Measurements from ENCODE around the gene CCDC88A. TPM values are rescaled to one million over a fixed set of nuclear protein-coding genes. Genes with fewer than 3 reads are reported as not detected.
"Not testable (repeated sequence)": the region's sequence is repeated elsewhere in the genome, so short reads cannot be mapped to it uniquely, and the experiment has no call there.

CCDC88A gene
- polyA plus RNA-seq, 1 donor from 2014 or later, result 4.8 TPM

DNA sequence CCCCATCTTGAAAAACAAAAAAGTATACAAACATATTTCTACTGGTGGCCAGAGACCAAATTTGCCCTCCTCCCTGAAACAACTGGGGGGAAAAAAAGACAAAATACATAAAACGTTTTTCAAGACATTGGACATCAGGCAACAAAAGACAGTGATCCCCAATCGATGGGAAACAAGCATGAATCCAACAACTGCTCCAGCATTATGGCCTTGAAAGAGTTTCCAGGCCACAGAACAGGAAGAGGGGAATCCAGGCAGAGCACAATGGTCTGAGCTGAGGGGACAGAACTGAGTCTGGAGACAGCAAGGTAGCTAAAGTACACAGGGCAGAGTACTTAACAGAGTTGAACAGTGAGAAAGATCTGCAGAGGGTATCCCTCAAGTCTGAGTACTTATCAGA lies 4.4 kb downstream of the CCDC88A start:
- Mint-ChIP-seq H3K9me3 (no peaks in the 10 kb centered on the region), H3K4me1 (peaks cover 11 to 26% (median 20%) of the 10 kb centered on the region in 3 donors), H3K4me3 (no peak overlapping the region), H3K27ac (peak overlapping the region in 1 of 3 donors; percentile 69), H3K36me3 (peaks cover 5% of the 10 kb centered on the region), H3K27me3 (no peaks in the 10 kb centered on the region)

DNA sequence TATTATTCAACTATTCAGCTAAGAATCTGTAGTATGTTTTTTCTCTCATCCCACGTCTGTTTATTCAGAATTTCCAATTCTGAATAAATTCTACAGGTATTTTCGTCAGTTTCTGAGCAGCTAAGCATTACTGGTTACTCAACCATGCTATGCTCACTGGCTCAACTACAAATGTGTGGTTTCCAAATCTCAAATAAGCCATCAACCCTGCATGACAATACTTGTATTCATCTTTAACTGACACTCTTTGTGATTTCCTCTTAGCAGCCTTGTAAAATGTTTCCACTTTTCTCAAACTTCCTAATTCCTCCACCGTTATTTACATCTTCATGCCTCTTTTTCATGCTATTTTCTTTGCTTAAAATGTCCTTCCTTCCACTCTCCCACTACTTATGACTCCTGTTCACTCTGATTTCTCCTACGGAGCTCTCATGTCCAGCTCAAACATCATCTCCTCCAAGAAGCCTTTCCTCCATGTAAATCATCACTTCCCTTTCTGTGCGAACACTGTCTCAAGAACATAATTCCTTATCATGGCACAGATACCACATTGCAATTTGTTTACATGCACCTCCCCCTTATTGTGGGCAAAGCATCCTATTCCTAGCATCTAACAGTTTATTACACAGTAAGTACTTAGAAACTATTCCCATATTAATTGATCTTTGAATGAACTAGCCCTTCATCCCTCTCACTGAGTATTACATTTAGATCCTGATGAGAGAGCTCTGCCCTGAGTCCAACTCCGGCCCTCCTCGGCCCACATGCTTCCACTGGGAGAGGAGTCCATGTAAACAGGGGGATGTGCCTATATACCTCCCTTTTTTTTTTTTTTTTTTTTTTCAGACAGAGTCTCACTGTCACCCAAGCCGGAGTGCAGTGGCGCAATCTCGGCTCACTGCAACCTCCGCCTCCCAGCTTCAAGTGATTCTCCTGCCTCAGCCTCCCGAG lies 10.5 kb downstream of the CCDC88A start:
- H3K4me1 Mint-ChIP-seq, result peaks cover 3 to 12% (median 7%) of the 10 kb centered on the region in 3 donors
- peak overlapping the region in 1 of 4 donors; percentile 1 for H3K4me3 Mint-ChIP-seq
- H3K36me3 Mint-ChIP-seq, result peaks cover 9% of the 10 kb centered on the region
- H3K27ac Mint-ChIP-seq, result no peak overlapping the region
- no peaks in the 10 kb centered on the region for H3K27me3 Mint-ChIP-seq
- H3K9me3 Mint-ChIP-seq, result no peaks in the 10 kb centered on the region

- Mint-ChIP-seq H3K36me3 (peaks cover 9% of the 10 kb centered on the region), H3K4me3 (no peak overlapping the region), H3K4me1 (peaks cover 3 to 12% (median 7%) of the 10 kb centered on the region in 3 donors), H3K27me3 (no peaks in the 10 kb centered on the region), H3K9me3 (no peaks in the 10 kb centered on the region), H3K27ac (peak overlapping the region in 1 of 3 donors; percentile 17)
Observed at GRCh38 chr2:55408098-55408882, 11.4 kb downstream of the CCDC88A start.

GRCh38 chr2:55405116-55405515 lies 14.5 kb downstream of the CCDC88A start:
- peaks cover 3 to 12% (median 7%) of the 10 kb centered on the region in 3 donors for H3K4me1 Mint-ChIP-seq
- H3K27me3 Mint-ChIP-seq, result no peaks in the 10 kb centered on the region
- no peak overlapping the region for H3K4me3 Mint-ChIP-seq
- H3K9me3 Mint-ChIP-seq, result no peaks in the 10 kb centered on the region
- H3K36me3 Mint-ChIP-seq, result peaks cover 4% of the 10 kb centered on the region
- H3K27ac Mint-ChIP-seq, result no peak overlapping the region

DNA sequence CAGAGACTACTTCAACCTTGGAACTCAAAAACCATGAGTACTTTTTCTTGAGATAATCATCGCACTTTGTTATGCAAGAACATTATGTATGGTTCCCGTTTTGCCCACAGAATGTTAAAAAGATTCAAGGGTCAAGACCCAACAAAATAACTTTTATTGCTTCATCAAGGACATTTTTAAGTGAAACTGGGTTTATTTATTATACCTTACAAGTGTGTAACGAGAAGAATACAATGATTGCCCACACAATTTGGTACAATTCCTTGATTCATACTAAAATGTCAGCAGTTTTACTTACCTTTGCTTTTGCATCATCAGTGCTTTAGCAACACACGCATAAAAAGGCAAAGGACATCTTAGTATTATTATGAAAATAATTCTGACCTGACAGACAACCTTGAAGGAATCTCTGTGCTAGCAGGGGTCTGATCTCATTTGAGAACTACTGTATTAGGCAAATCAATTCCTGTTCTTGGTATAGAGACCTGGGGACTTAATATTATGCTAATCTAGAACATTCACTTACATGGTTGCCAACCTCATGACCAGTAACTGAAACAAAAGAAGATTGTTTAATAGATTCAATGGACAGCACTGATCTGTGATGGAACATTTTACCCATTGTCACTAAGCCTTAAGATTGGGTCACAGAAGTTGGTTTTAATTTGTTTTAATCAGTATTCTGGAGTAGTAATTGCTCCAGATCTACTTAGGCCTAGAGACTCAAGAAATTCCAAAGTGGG lies 16.2 kb downstream of the CCDC88A start:
- H3K4me1 Mint-ChIP-seq, result peaks cover 0 to 4% (median 0%) of the 10 kb centered on the region in 3 donors
- H3K36me3 Mint-ChIP-seq, result peaks cover 4% of the 10 kb centered on the region
- H3K27me3 Mint-ChIP-seq, result no peaks in the 10 kb centered on the region
- H3K4me3 Mint-ChIP-seq, result no peak overlapping the region
- no peak overlapping the region for H3K27ac Mint-ChIP-seq
- no peaks in the 10 kb centered on the region for H3K9me3 Mint-ChIP-seq

DNA sequence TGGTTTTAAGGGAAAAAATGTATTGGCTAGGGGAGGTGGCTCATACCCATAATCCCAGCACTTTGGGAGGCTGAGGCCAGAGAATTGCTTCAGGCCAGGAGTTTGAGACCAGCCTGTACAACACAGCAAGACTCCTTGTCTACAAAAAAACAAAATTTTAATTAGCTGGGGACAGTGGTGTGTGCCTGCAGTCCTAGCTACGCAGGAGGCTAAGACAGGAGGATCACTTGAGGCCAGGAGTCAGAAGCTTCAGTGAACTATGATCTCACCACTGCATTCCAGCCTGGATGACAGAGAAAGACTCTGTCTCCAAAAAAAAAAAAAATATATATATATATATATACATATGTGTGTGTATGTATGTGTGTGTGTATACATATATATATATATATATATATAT lies 18.5 kb downstream of the CCDC88A start:
- Mint-ChIP-seq H3K4me1 (peaks cover 0 to 4% (median 0%) of the 10 kb centered on the region in 3 donors), H3K27me3 (no peaks in the 10 kb centered on the region), H3K9me3 (no peaks in the 10 kb centered on the region), H3K27ac (no peak overlapping the region), H3K36me3 (peaks cover 4% of the 10 kb centered on the region), H3K4me3 (no peak overlapping the region)

- Mint-ChIP-seq H3K27ac (no peak overlapping the region), H3K4me3 (no peak overlapping the region), H3K36me3 (peaks cover 3% of the 10 kb centered on the region), H3K9me3 (no peaks in the 10 kb centered on the region), H3K27me3 (no peaks in the 10 kb centered on the region), H3K4me1 (peaks cover 0 to 4% (median 0%) of the 10 kb centered on the region in 3 donors)
Observed at GRCh38 chr2:55400332-55400731, 19.3 kb downstream of the CCDC88A start.

- Mint-ChIP-seq H3K4me3 (no peak overlapping the region), H3K4me1 (no peaks in the 10 kb centered on the region), H3K27ac (no peak overlapping the region), H3K27me3 (no peaks in the 10 kb centered on the region), H3K9me3 (no peaks in the 10 kb centered on the region), H3K36me3 (no peaks in the 10 kb centered on the region)
Observed at GRCh38 chr2:55399815-55400214, 19.8 kb downstream of the CCDC88A start.

DNA sequence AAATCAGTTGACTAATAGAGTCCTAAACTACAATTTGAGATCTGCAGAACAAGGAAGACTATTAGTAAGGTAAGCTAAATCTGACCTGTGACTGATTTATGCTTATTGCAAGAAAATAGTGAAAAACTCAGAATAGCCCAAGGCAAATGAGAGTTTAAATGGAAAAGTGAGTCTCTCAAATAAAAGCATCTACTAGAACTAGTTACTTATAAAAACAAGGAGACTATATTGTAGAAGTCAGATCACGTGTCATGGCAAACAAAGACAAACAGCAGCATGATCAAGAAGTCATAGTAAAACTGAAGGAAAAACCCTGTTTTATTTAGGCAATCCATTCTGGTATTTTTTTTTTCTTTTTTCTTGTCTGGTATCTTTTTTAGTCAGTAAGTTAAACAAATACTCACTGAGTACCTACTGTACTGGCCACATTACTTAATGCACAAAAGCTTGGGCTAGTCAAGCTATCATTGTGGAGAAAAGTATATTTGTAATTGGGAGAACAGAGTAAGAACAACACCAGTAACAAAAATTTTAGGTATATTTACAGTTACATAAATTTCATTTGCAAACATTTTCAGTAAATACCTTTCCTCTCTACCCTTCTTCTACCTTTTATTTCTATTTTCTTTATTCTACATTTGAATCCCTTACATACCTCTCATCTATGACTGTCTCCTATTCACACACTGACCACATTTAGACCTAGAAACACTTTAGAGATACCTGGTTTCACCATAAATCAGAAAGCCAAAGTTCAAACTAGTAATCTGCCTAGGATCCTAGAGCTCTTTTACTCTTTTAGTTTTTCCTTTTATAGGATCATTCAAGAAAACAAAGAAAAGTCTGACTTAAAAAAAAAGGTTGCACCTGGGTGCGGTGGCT lies 23.7 kb downstream of the CCDC88A start:
- Mint-ChIP-seq H3K36me3 (no peaks in the 10 kb centered on the region), H3K27ac (no peak overlapping the region), H3K4me1 (no peaks in the 10 kb centered on the region), H3K27me3 (no peaks in the 10 kb centered on the region), H3K9me3 (peaks cover 0 to 6% (median 5%) of the 10 kb centered on the region in 3 donors), H3K4me3 (no peak overlapping the region)

GRCh38 chr2:55391615-55392242 lies 27.9 kb downstream of the CCDC88A start:
- peaks cover 0 to 6% (median 5%) of the 10 kb centered on the region in 3 donors for H3K9me3 Mint-ChIP-seq
- H3K4me1 Mint-ChIP-seq, result peaks cover 0 to 2% (median 0%) of the 10 kb centered on the region in 3 donors
- H3K36me3 Mint-ChIP-seq, result peaks cover 2% of the 10 kb centered on the region
- no peaks in the 10 kb centered on the region for H3K27me3 Mint-ChIP-seq
- H3K4me3 Mint-ChIP-seq, result no peak overlapping the region
- H3K27ac Mint-ChIP-seq, result no peak overlapping the region

DNA sequence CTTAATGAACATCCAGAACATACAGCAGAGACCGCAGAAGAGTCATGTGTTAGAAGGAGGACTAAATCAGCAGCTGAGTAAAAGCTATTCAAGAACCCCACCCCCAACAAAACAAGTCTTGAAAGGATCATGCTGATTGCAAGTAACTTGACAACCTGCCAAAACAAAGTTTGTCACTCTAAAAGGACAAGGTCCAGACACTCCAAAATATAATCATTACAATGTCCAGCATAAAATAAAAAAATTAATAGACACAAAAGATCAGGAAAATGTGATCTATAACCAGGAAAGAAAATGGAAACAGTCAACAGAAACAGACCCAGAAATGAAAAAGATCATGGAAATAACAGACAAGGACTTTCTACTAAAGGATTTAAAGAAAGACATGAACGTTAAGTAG lies 28.5 kb downstream of the CCDC88A start:
- Mint-ChIP-seq H3K4me3 (no peak overlapping the region), H3K36me3 (peaks cover 2% of the 10 kb centered on the region), H3K9me3 (peaks cover 0 to 6% (median 5%) of the 10 kb centered on the region in 3 donors), H3K27me3 (no peaks in the 10 kb centered on the region), H3K27ac (no peak overlapping the region), H3K4me1 (peaks cover 0 to 2% (median 0%) of the 10 kb centered on the region in 3 donors)

DNA sequence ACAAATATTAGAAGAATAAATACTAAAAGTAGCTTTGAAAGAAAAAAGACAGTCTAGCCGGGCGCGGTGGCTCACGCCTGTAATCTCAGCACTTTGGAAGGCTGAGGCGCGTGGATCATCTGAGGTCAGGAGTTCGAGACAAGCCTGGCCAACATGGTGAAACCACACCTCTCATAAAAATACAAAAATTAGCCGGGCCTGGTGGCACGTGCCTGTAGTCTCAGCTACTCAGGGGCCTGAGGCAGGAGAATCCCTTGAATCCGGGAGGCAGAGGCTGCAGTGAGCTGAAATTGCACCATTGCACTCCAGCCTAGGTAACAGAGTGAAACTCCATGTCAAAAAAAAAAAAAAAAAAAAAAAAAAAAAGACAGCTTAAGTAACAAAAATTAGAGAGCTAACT lies 34.1 kb downstream of the CCDC88A start:
- H3K4me3 Mint-ChIP-seq, H3K9me3 Mint-ChIP-seq, H3K36me3 Mint-ChIP-seq, H3K27me3 Mint-ChIP-seq, H3K27ac Mint-ChIP-seq, H3K4me1 Mint-ChIP-seq: not testable (repeated sequence)

GRCh38 chr2:55384786-55385185 lies 34.9 kb downstream of the CCDC88A start:
- Mint-ChIP-seq H3K4me1 (no peaks in the 10 kb centered on the region), H3K9me3 (peaks cover 0 to 2% (median 0%) of the 10 kb centered on the region in 3 donors), H3K27ac (no peak overlapping the region), H3K4me3 (no peak overlapping the region), H3K36me3 (peaks cover 2% of the 10 kb centered on the region), H3K27me3 (no peaks in the 10 kb centered on the region)

GRCh38 chr2:55371376-55371775 lies 48.3 kb downstream of the CCDC88A start:
- H3K9me3 Mint-ChIP-seq, result no peaks in the 10 kb centered on the region
- no peak overlapping the region for H3K4me3 Mint-ChIP-seq
- peaks cover 4% of the 10 kb centered on the region for H3K36me3 Mint-ChIP-seq
- H3K27ac Mint-ChIP-seq, result no peak overlapping the region
- no peaks in the 10 kb centered on the region for H3K27me3 Mint-ChIP-seq
- no peaks in the 10 kb centered on the region for H3K4me1 Mint-ChIP-seq
